H1 (cell line): ENCODE data around the gene BAHD1. TPM values are rescaled to one million over a fixed set of nuclear protein-coding genes. Genes with fewer than 3 reads are reported as not detected.

Source experiments
- BCL11A ChIP-seq, 2 experiments: IDR thresholded peaks; one replicate each; pipeline ENCODE4 v1.6.1; 2011; ENCODE audit warnings: low read depth in 2 of 2, low read length in 2 of 2, mild to moderate bottlenecking in 2 of 2
- CHD7 ChIP-seq: fragments of 300-600 bp; sonication (generic); IDR thresholded peaks from 2 replicates; pipeline ENCODE4 v1.7.1; 2012; ENCODE audit warnings: low read length, moderate library complexity, mild to moderate bottlenecking, inconsistent platforms; ENCODE audit not compliant: insufficient replicate concordance
- E2F6 ChIP-seq: IDR thresholded peaks from 2 replicates; pipeline ENCODE4 v1.6.1; 2012; ENCODE audit warnings: inconsistent platforms
- GABPA ChIP-seq: IDR thresholded peaks from 2 replicates; pipeline ENCODE4 v1.6.1; 2011; ENCODE audit warnings: mild to moderate bottlenecking, low read length, moderate library complexity, borderline replicate concordance; ENCODE audit not compliant: insufficient read depth
- KDM5A ChIP-seq: fragments of 200-600 bp; IDR thresholded peaks from 2 replicates; pipeline ENCODE4 v1.7.1; 2012; ENCODE audit warnings: mild to moderate bottlenecking, low read length, inconsistent platforms, mixed read lengths
- NRF1 ChIP-seq: IDR thresholded peaks from 2 replicates; pipeline ENCODE4 v1.6.1; 2011; ENCODE audit warnings: mild to moderate bottlenecking, low read depth, low read length, improper control_type of control experiment
- ZNF274 ChIP-seq: IDR thresholded peaks from 2 replicates; pipeline ENCODE4 v1.7.0; 2012; ENCODE audit warnings: low read length, borderline replicate concordance; ENCODE audit errors: extremely low read depth
- polyA plus RNA-seq, 7 experiments: library from polyadenylated mRNA; depleted of rRNA in 3 of 7; stranded (reverse) in 5 of 7; unstranded in 2 of 7; fragments of >200 nt in 5 of 7; fragments of 200-250 nt in 2 of 7; gene quantifications; 1 replicate in 5 of 7; 2 replicates in 1 of 7; 4 replicates in 1 of 7; pipeline versions ENCODE4 v1.2.1 to v1.2.3, GENCODE V29; 2011 to 2013; ENCODE audit warnings: missing spikeins in 2 of 7, mixed read lengths in 2 of 7
- total RNA-seq: library from RNA; stranded (reverse); fragmentation: NEBNext Ultra II Directional; extraction: Animal tissue kit (Norgen Biotek cat#: 25700); gene quantifications from 2 replicates; pipeline ENCODE4 v1.2.1, GENCODE V29; 2021
- TF ChIP-seq, protein P1 (sequence below), 3 experiments: IDR thresholded peaks; 1 replicate in 2 of 3; 2 replicates in 1 of 3; pipeline versions ENCODE4 v1.5.1 to v1.6.1; 2011; ENCODE audit warnings: low read length in 3 of 3, mild to moderate bottlenecking in 3 of 3, inconsistent platforms in 2 of 3, low read depth in 1 of 3, moderate library complexity in 1 of 3; ENCODE audit not compliant: insufficient read depth in 1 of 3; ENCODE audit errors: control extremely low read depth in 1 of 3

Gene BAHD1
- total and polyA plus RNA-seq, 2 of the 8 experiments (the other 6 are each of a cell fraction or from before 2014, with no cell fraction given) = 15.0 to 38.9 TPM

- TF ChIP-seq, protein P1, sequence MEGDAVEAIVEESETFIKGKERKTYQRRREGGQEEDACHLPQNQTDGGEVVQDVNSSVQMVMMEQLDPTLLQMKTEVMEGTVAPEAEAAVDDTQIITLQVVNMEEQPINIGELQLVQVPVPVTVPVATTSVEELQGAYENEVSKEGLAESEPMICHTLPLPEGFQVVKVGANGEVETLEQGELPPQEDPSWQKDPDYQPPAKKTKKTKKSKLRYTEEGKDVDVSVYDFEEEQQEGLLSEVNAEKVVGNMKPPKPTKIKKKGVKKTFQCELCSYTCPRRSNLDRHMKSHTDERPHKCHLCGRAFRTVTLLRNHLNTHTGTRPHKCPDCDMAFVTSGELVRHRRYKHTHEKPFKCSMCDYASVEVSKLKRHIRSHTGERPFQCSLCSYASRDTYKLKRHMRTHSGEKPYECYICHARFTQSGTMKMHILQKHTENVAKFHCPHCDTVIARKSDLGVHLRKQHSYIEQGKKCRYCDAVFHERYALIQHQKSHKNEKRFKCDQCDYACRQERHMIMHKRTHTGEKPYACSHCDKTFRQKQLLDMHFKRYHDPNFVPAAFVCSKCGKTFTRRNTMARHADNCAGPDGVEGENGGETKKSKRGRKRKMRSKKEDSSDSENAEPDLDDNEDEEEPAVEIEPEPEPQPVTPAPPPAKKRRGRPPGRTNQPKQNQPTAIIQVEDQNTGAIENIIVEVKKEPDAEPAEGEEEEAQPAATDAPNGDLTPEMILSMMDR (IDR thresholded peaks at IDR 0.05; ENCODE audit: control extremely low read depth in 1 of 3, insufficient read depth in 1 of 3, low read depth in 1 of 3, low read length in 3 of 3) = no peak
- TF ChIP-seq NRF1 (no peak), ZNF274 (no peak), KDM5A (no peak), BCL11A (IDR thresholded peaks at IDR 0.05; ENCODE audit: low read depth in 2 of 2, low read length in 2 of 2) (no peak), GABPA (no peak), CHD7 (no peak), E2F6 (no peak)
Observed at GRCh38 chr15:40414816-40415215, 25.9 kb upstream of the BAHD1 start (continued).
